Upper lobe of left lung (tissue), 4 donors: Measurements from ENCODE around the gene PDE4D.

Experiments used
- CTCF ChIP-seq, 6 experiments: fragments of 450-650 bp in 4 of 6; fragments of 200-600 bp in 2 of 6; sonication (generic) in 2 of 6; IDR thresholded peaks; one replicate each; pipeline ENCODE4 v1.5.1; 2016 to 2019; ENCODE audit warnings: antibody characterized with exemption in 6 of 6
- POLR2A ChIP-seq, 4 donors: fragments of 450-650 bp; IDR thresholded peaks; one replicate each; pipeline ENCODE4 v1.5.1; 2016 to 2017; ENCODE audit warnings: antibody characterized with exemption in 4 of 4, mild to moderate bottlenecking in 2 of 4
- POLR2AphosphoS5 ChIP-seq, 2 donors: sonication (generic); formaldehyde crosslinking; IDR thresholded peaks; one replicate each; pipeline ENCODE4 v1.5.1; 2017; ENCODE audit warnings: antibody characterized with exemption in 2 of 2

DNA sequence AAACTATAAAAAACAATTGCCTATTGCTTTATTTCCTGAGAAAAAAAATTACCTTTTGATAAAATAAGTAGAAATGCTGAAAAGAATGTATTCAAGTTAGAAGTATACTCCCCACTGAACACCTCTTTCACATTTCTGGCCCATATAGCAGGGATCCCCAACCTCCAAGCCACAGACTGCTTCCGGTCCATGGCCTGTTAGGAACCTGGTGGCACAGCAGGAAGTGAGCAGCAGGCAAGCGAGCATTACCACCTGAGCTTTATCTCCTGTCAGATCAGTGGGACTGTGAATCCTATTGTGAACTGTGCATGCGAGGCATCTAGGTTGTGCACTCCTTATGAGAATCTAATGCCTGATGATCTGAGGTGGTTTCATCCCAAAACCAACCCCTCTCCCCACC is 746.8 kb downstream of the PDE4D start:
- TF ChIP-seq POLR2A (IDR thresholded peaks at IDR 0.05) (no peak), CTCF (IDR thresholded peaks at IDR 0.05) (no peak), POLR2AphosphoS5 (IDR thresholded peaks at IDR 0.05) (no peak)
